SU-DHL-6 (cell line): ENCODE measurements around the gene NCF4.

Experiments
- H2AFZ ChIP-seq: fragments of 200-600 bp; sonication (generic); 2 replicates; pipeline ENCODE4 v1.6.1; 2014; ENCODE audit warnings: low read depth, mild to moderate bottlenecking, moderate library complexity, mixed read lengths, antibody characterized with exemption, low read length; ENCODE audit not compliant: severe bottlenecking
- H3F3A ChIP-seq: fragments of 200-600 bp; shearing (Covaris generic); 2 replicates; pipeline ENCODE4 v1.6.0; 2016; ENCODE audit warnings: antibody characterized with exemption, mild to moderate bottlenecking; ENCODE audit not compliant: insufficient read depth
- H3K27ac ChIP-seq: fragments of 200-600 bp; sonication (generic); 2 replicates; pipeline ENCODE4 v1.5.1; 2016; ENCODE audit warnings: low read depth, mild to moderate bottlenecking, low read length, moderate library complexity, mixed read lengths
- H3K27me3 ChIP-seq: fragments of 200-600 bp; sonication (generic), shearing (Covaris generic); 2 replicates; pipeline ENCODE4 v1.6.0; 2014; ENCODE audit warnings: mild to moderate bottlenecking, low read length
- H3K36me3 ChIP-seq: fragments of 200-600 bp; sonication (generic); 2 replicates; pipeline ENCODE4 v1.6.1; 2014; ENCODE audit warnings: mild to moderate bottlenecking, low read length, mixed read lengths
- H3K4me2 ChIP-seq: fragments of 300-600, 200-600 bp; shearing (Covaris generic), sonication (generic); 2 replicates; pipeline ENCODE4 v1.6.0; 2014; ENCODE audit warnings: low read length, low read depth, mild to moderate bottlenecking; ENCODE audit not compliant: poor library complexity, severe bottlenecking
- H3K4me3 ChIP-seq: fragments of 200-600 bp; sonication (generic); 2 replicates; pipeline ENCODE4 v1.5.1; 2014; ENCODE audit warnings: antibody characterized with exemption, low read length, mild to moderate bottlenecking, mixed read lengths; ENCODE audit not compliant: insufficient read depth, poor library complexity, severe bottlenecking
- H3K79me2 ChIP-seq: fragments of 200-600 bp; sonication (generic); 2 replicates; pipeline ENCODE4 v1.6.1; 2014; ENCODE audit warnings: mild to moderate bottlenecking, low read length, moderate library complexity; ENCODE audit not compliant: insufficient read depth
- H3K9ac ChIP-seq: fragments of 200-600 bp; sonication (generic); 2 replicates; pipeline ENCODE4 v1.7.0; 2014; ENCODE audit warnings: mild to moderate bottlenecking, low read length
- H3K9me2 ChIP-seq: fragments of 200-600 bp; sonication (generic); replicated peaks from 2 replicates; pipeline ENCODE4 v1.6.1; 2014; ENCODE audit warnings: low read length; ENCODE audit not compliant: insufficient read depth
- H3K9me3 ChIP-seq: fragments of 200-600 bp; sonication (generic); 2 replicates; pipeline ENCODE4 v1.6.1; 2014; ENCODE audit warnings: low read length, mixed read lengths; ENCODE audit not compliant: insufficient read depth
- H4K20me1 ChIP-seq: fragments of 200-600 bp; sonication (generic); 2 replicates; pipeline ENCODE4 v1.6.1; 2014; ENCODE audit warnings: low read depth, mild to moderate bottlenecking, antibody characterized with exemption, low read length, moderate library complexity, mixed read lengths
- EZH2phosphoT487 ChIP-seq: fragments of 200-600 bp; sonication (generic), shearing (Covaris generic); conservative IDR thresholded peaks from 2 replicates; pipeline ENCODE4 v1.6.1; 2018; ENCODE audit warnings: mild to moderate bottlenecking, antibody characterized with exemption, low read length, moderate library complexity, mixed read lengths
- TF ChIP-seq, protein P1 (sequence below): fragments of 200-600 bp; sonication (generic); IDR thresholded peaks from one replicate; pipeline ENCODE4 v1.5.1; 2017; ENCODE audit warnings: antibody characterized with exemption, mild to moderate bottlenecking, low read length, moderate library complexity; ENCODE audit not compliant: insufficient read depth, poor library complexity, severe bottlenecking

NCF4 gene

DNA sequence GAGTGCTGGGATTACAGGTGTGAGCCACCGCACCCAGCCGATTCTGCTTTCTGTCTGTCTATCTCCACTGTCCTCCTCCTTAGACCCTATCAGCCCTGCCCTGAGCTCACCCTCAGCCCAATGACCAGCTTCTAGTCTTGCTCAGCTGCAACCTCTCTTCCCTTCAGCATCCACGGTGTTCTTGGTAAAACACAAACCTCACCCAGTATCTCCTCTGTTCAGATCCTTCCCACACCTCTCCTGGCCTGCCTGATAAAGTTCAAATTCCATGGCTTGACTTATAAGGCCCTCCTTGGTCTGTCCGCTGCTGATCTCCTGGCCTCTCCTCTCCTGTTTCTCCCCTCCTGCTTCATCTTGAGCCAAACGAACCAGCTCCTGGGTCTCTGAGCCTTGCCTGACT is 14.5 kb upstream of the NCF4 start:
- Histone ChIP-seq H3K9ac (no peak overlapping the region), H4K20me1 (no peaks in the 10 kb centered on the region), H3K4me2 (no peak overlapping the region), H3K4me3 (no peak overlapping the region), H3K27ac (no peak overlapping the region), H3K36me3 (no peaks in the 10 kb centered on the region), H3K27me3 (no peaks in the 10 kb centered on the region), H3K79me2 (no peaks in the 10 kb centered on the region), H3K9me3 (no peaks in the 10 kb centered on the region), H3F3A (no peaks in the 10 kb centered on the region), H3K9me2 (no peaks in the 10 kb centered on the region), H2AFZ (no peak overlapping the region)
- no peak for TF ChIP-seq EZH2phosphoT487
- TF ChIP-seq, protein P1, sequence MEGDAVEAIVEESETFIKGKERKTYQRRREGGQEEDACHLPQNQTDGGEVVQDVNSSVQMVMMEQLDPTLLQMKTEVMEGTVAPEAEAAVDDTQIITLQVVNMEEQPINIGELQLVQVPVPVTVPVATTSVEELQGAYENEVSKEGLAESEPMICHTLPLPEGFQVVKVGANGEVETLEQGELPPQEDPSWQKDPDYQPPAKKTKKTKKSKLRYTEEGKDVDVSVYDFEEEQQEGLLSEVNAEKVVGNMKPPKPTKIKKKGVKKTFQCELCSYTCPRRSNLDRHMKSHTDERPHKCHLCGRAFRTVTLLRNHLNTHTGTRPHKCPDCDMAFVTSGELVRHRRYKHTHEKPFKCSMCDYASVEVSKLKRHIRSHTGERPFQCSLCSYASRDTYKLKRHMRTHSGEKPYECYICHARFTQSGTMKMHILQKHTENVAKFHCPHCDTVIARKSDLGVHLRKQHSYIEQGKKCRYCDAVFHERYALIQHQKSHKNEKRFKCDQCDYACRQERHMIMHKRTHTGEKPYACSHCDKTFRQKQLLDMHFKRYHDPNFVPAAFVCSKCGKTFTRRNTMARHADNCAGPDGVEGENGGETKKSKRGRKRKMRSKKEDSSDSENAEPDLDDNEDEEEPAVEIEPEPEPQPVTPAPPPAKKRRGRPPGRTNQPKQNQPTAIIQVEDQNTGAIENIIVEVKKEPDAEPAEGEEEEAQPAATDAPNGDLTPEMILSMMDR = no peak

DNA sequence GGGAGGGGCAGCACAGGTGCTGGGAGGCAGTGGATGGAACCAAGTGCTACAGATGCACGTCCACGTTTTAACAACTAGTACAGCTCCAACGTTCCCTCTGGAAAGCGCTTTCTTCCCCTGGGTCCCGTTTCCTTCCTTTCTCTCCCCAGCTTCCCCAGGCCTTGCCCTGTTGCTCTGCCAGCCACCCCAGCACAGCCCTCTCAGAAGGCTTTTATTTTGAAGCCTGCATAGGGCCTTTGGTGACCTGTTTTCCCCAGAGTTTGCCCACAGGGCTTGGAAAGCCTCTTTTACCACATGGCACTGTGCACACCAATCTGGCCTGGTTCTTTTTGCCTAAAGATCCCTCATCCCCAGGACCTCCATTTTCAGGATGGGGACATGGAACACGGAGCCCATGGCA is 13.9 kb upstream of the NCF4 start:
- Histone ChIP-seq H4K20me1 (no peaks in the 10 kb centered on the region), H3K9ac (no peak overlapping the region), H3K27ac (no peak overlapping the region), H3K4me3 (no peak overlapping the region), H3K79me2 (no peaks in the 10 kb centered on the region), H3K9me3 (no peaks in the 10 kb centered on the region), H3K27me3 (no peaks in the 10 kb centered on the region), H3K9me2 (no peaks in the 10 kb centered on the region), H3K36me3 (no peaks in the 10 kb centered on the region), H3K4me2 (no peak overlapping the region), H3F3A (no peaks in the 10 kb centered on the region), H2AFZ (no peak overlapping the region)
- TF ChIP-seq, protein P1 = no peak
- no peak for TF ChIP-seq EZH2phosphoT487

DNA sequence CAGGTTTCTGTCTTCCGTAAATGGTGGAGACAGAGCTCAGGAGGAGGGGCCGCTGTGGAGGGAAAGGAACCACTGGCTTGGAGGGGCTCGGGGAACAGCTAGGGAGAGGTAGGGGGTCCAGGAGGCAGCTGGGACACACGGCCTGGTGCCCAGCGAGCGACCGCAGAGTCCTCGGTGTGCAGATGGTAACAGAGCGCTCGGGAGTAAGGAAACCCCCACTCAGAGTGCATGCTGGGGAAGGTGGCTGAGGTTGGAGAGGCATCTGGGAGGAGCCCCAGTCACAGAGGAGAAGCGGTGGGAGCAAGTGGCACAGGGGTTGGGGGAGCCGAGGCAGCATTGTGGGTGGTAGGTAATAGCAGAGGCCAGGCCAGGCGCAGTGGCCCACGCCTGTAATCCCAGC is 10.8 kb upstream of the NCF4 start:
- no peaks in the 10 kb centered on the region for H4K20me1 ChIP-seq
- H3K9me3 ChIP-seq = no peaks in the 10 kb centered on the region
- H3K27ac ChIP-seq = no peak overlapping the region
- no peak overlapping the region for H2AFZ ChIP-seq
- H3K9ac ChIP-seq = no peak overlapping the region
- H3K79me2 ChIP-seq = no peaks in the 10 kb centered on the region
- TF ChIP-seq EZH2phosphoT487 = no peak
- TF ChIP-seq, protein P1 = no peak
- no peak overlapping the region for H3K4me3 ChIP-seq
- no peak overlapping the region for H3K4me2 ChIP-seq
- no peaks in the 10 kb centered on the region for H3K9me2 ChIP-seq
- no peaks in the 10 kb centered on the region for H3K27me3 ChIP-seq
- H3F3A ChIP-seq = no peaks in the 10 kb centered on the region
- H3K36me3 ChIP-seq = no peaks in the 10 kb centered on the region
